ENCODE measurements around the gene GCN1.

GCN1 gene

DNA sequence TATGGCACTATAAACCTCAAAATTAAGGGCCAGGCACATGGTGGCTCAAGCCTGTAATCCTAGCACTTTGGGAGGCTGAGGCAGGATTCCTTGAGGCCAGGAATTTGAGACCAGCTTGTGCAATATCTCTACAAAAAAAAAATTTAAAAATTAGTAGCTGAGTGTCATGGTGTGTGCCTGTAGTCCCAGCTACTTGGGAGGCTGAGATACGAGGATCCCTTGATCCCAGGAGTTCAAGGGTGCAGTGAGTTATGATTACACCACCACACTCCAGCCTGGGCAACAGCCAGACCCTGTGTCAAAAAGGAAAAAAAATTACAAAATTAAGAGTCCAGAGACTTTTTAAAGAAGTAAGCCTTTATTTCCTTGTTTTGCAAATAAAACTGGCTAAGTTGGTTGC is 1.8 kb upstream of the GCN1 start:
- TF ChIP-seq CTCF (conservative IDR thresholded peaks at IDR 0.05) (no peak), ZFX (IDR thresholded peaks at IDR 0.05) (no peak)
- H3K27ac ChIP-seq = peak overlapping the region; percentile 12; the same call in 1 of the 2 replicates

GRCh38 chr12:120194226-120194533 is 335 bp downstream of the GCN1 start:
- H3K27ac ChIP-seq = peak overlapping the region; percentile 98
- TF ChIP-seq ZFX (IDR thresholded peaks at IDR 0.05) = no peak
- no peak for TF ChIP-seq CTCF (conservative IDR thresholded peaks at IDR 0.05)

GRCh38 chr12:120193286-120193685 is 1.2 kb downstream of the GCN1 start:
- H3K27ac ChIP-seq = peak overlapping the region; percentile 98; the same call in 1 of the 2 replicates

DNA sequence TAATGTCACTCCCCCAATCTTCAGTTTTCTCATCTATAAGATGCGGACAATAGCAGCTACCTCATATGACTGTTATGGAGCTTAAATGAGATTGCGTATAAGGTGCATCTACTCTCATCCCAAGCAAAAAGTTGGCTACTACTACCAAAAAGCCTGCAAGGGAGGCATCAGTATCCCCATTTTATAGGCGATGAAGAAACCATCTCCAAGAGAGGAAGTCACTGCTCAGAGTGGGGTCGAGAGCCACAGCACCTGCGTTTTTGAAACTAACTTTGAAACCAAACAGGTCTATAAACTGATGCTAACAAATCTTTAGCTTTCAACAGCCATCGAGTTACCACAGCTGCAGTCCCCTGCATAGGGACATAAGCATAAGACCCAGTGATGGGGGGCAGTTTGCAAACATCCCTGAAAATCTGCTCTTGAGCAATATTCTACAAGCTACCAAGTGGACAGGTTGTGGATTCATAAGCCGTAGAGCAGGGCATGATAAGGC is 3.5 kb downstream of the GCN1 start:
- H3K27ac ChIP-seq = no peak overlapping the region
- TF ChIP-seq ZFX (IDR thresholded peaks at IDR 0.05) (no peak), CTCF (conservative IDR thresholded peaks at IDR 0.05) (no peak)

GRCh38 chr12:120190386-120190785 is 4.1 kb downstream of the GCN1 start:
- no peak overlapping the region for H3K27ac ChIP-seq
- TF ChIP-seq ZFX (IDR thresholded peaks at IDR 0.05) (no peak), CTCF (conservative IDR thresholded peaks at IDR 0.05) (no peak)

GRCh38 chr12:120186654-120187053 is 7.9 kb downstream of the GCN1 start:
- H3K27ac ChIP-seq = no peak overlapping the region
- no peak for TF ChIP-seq ZFX (IDR thresholded peaks at IDR 0.05)
- TF ChIP-seq CTCF (conservative IDR thresholded peaks at IDR 0.05) = no peak

DNA sequence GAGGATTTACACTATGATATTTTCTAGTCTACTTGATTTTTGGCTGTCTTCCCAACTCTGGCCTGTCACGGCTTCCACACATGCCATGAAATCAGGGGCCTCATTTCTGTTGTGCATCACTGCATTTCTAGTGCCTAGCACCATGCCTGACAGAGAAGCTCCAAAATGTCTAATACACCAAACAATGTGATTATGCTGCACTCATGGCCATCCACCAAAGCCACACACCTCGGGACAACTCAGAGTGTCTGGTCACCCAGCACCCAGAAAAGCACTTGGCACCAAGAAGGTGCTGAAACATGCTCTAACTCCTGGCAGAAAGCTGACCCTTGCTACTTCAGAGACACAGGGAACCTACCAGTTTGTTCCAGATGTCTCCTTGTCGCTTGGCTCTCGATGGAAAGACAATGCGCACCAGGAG is 11.3 kb downstream of the GCN1 start:
- no peak for TF ChIP-seq ZFX (IDR thresholded peaks at IDR 0.05)
- no peak for TF ChIP-seq CTCF (conservative IDR thresholded peaks at IDR 0.05)
- no peak overlapping the region for H3K27ac ChIP-seq

- no peak overlapping the region for H3K27ac ChIP-seq
- TF ChIP-seq ZFX (IDR thresholded peaks at IDR 0.05) = no peak
- TF ChIP-seq CTCF (conservative IDR thresholded peaks at IDR 0.05) = no peak
These were observed 12.4 kb downstream of the GCN1 start for GRCh38 chr12:120181991-120182631.

Data from C4-2B (cell line).